Lung (tissue), 12 donors: ENCODE results near the gene NKPD1. TPM values are rescaled to one million over a fixed set of nuclear protein-coding genes. Genes with fewer than 3 reads are reported as not detected.

Experiments
- ATAC-seq: fragments of 200-7000 bp; cut with Tn5 transposase; one replicate; pipeline ENCODE4 v1.9.1; 2020; ENCODE audit warnings: moderate number of reproducible peaks; ENCODE audit not compliant: insufficient read depth, low FRiP score
- DNase-seq, 3 donors: peaks; one replicate each; pipeline ENCODE4 v3.0.0-alpha.2; 2013 to 2017
- H3K27ac ChIP-seq, 2 donors: one replicate each; pipeline ENCODE4 v1.5.1; 2013; ENCODE audit warnings: mild to moderate bottlenecking in 2 of 2, moderate library complexity in 2 of 2, control low read depth in 1 of 2, inconsistent platforms in 1 of 2, low read depth in 1 of 2, low read length in 1 of 2
- H3K27me3 ChIP-seq, 3 donors: one replicate each; pipeline ENCODE4 v1.5.1; 2013; ENCODE audit warnings: low read length in 2 of 3; ENCODE audit not compliant: control insufficient read depth in 3 of 3, insufficient read depth in 3 of 3
- H3K36me3 ChIP-seq, 4 donors: one replicate each; pipeline ENCODE4 v1.5.1; 2013; ENCODE audit warnings: low read length in 4 of 4, mild to moderate bottlenecking in 1 of 4, moderate library complexity in 1 of 4; ENCODE audit not compliant: control insufficient read depth in 4 of 4, insufficient read depth in 4 of 4
- H3K4me1 ChIP-seq, 5 donors: one replicate each; pipeline ENCODE4 v1.5.1; 2013; ENCODE audit warnings: low read length in 5 of 5, mild to moderate bottlenecking in 2 of 5, moderate library complexity in 1 of 5; ENCODE audit not compliant: control insufficient read depth in 5 of 5, insufficient read depth in 5 of 5
- H3K4me3 ChIP-seq: one replicate; pipeline ENCODE4 v1.5.1; 2013; ENCODE audit warnings: mild to moderate bottlenecking, control low read depth, moderate library complexity
- H3K9ac ChIP-seq, 2 donors: one replicate each; pipeline ENCODE4 v1.5.1; 2013; ENCODE audit warnings: low read length in 2 of 2, control low read depth in 1 of 2; ENCODE audit not compliant: insufficient read depth in 1 of 2
- H3K9me3 ChIP-seq, 4 donors: one replicate each; pipeline ENCODE4 v1.5.1; 2013; ENCODE audit warnings: low read length in 3 of 4, mild to moderate bottlenecking in 1 of 4, moderate library complexity in 1 of 4; ENCODE audit not compliant: control insufficient read depth in 4 of 4, insufficient read depth in 3 of 4
- CTCF ChIP-seq: IDR thresholded peaks from 2 replicates; pipeline ENCODE4 v1.5.1; 2012; ENCODE audit warnings: mild to moderate bottlenecking; ENCODE audit errors: control extremely low read depth, extremely low read depth
- WGBS, 2 donors: extraction: QIAGEN DNeasy Blood & Tissue Kit; methylation state at CpG; one replicate each; pipeline ENCODE4 v1.1.7; 2013; 5-methylcytosine and 5-hydroxymethylcytosine counted together
- polyA plus RNA-seq, 2 donors: library from polyadenylated mRNA; stranded (reverse); fragments of 200-250 nt; gene quantifications; one replicate each; pipeline ENCODE4 v1.2.1, GENCODE V29; 2013
- total RNA-seq, 2 donors: library from RNA; depleted of rRNA in 1 of 2; stranded (reverse); fragments of >200 nt in 1 of 2; gene quantifications; one replicate each; pipeline ENCODE4 v1.2.1, GENCODE V29; 2014 to 2021
- donor health status: control.
- donor health status: control.
- donor health status: Bipolar disorder and iron deficiency.
- donor health status: healthy.
- donor health status: DM: yes; HTN: yes; CAD: no.

NKPD1 gene
- total and polyA plus RNA-seq, 4 donors, result 0.06 to 0.08 (median 0.07) TPM; not detected in 1

- WGBS, 2 donors, result 95 to 97% methylated on average over 39 to 54 of the region's 54 CpGs
- Histone ChIP-seq H3K9ac (no peak overlapping the region), H3K4me3 (no peak overlapping the region), H3K36me3 (peaks cover 0 to 57% (median 17%) of the 10 kb centered on the region in 4 donors), H3K9me3 (no peaks in the 10 kb centered on the region), H3K27me3 (no peaks in the 10 kb centered on the region), H3K4me1 (no peaks in the 10 kb centered on the region), H3K27ac (no peak overlapping the region)
- ATAC-seq, result no peak
- no peak for DNase-seq
- TF ChIP-seq CTCF, result no peak
Measured at GRCh38 chr19:45145270-45146189, 15.3 kb downstream of the NKPD1 start.

GRCh38 chr19:45144431-45145269, 16.1 kb downstream of the NKPD1 start:
- no peak for ATAC-seq
- H3K9ac ChIP-seq, result no peak overlapping the region

GRCh38 chr19:45142726-45143110, 18.1 kb downstream of the NKPD1 start:
- Histone ChIP-seq H3K9me3 (no peaks in the 10 kb centered on the region), H3K4me1 (peaks cover 0 to 4% (median 0%) of the 10 kb centered on the region in 5 donors), H3K27ac (no peak overlapping the region), H3K27me3 (no peaks in the 10 kb centered on the region), H3K4me3 (no peak overlapping the region), H3K9ac (no peak overlapping the region), H3K36me3 (peaks cover 0 to 63% (median 17%) of the 10 kb centered on the region in 4 donors)
- WGBS, 2 donors, result 82 to 94% methylated on average over 9 of the region's 9 CpGs
- TF ChIP-seq CTCF, result no peak
- peak in 1 of 3 donors; percentile 14 for DNase-seq
- ATAC-seq, result no peak

More at GRCh38 chr19:45144431-45145269, 16.1 kb downstream of the NKPD1 start:
- DNase-seq, result no peak
- 96 to 97% methylated on average over 43 to 53 of the region's 53 CpGs for WGBS, 2 donors
- no peaks in the 10 kb centered on the region for H3K4me1 ChIP-seq
- no peak for TF ChIP-seq CTCF
- peaks cover 0 to 63% (median 17%) of the 10 kb centered on the region in 4 donors for H3K36me3 ChIP-seq
- no peak overlapping the region for H3K4me3 ChIP-seq
- no peak overlapping the region for H3K27ac ChIP-seq
- H3K27me3 ChIP-seq, result no peaks in the 10 kb centered on the region
- no peaks in the 10 kb centered on the region for H3K9me3 ChIP-seq
